Ovary (tissue), 3 donors: ENCODE results near the gene CACNA1C.

Experiments used
- EP300 ChIP-seq: sonication (generic); formaldehyde crosslinking; IDR thresholded peaks from one replicate; pipeline ENCODE4 v1.6.1; 2017; ENCODE audit warnings: antibody characterized with exemption
- POLR2A ChIP-seq: fragments of 450-650 bp; IDR thresholded peaks from one replicate; pipeline ENCODE4 v1.6.1; 2017; ENCODE audit warnings: antibody characterized with exemption, mild to moderate bottlenecking, moderate library complexity
- TF ChIP-seq, protein P1 (sequence below), 3 donors: fragments of 450-650 bp in 2 of 3; fragments of 200-600 bp in 1 of 3; IDR thresholded peaks; one replicate each; pipeline versions ENCODE4 v1.5.1 to v1.8.0; 2016 to 2022; ENCODE audit warnings: antibody characterized with exemption in 3 of 3, mild to moderate bottlenecking in 1 of 3
- donor health status: DM: no; HTN: no; CAD: no.

DNA sequence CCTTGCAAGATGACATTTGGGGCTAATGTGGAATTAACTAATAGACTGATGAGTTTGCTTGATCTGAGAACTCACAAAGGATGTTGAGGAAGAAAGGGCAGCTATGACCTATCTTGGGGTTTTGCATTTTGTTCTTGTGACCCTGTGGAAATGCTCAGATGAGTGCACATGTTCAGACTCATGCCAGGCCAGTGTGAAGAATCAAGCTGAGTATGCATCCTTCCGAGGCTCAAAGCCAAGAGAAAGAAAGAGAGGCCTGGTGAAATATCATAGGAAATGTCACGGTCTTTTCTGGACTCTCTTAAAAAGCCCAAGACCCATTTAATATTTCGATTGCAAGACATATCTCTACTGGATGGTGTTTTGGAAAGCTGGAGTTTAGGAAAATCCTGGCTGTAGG, 96.3 kb downstream of the CACNA1C start:
- TF ChIP-seq, protein P1, sequence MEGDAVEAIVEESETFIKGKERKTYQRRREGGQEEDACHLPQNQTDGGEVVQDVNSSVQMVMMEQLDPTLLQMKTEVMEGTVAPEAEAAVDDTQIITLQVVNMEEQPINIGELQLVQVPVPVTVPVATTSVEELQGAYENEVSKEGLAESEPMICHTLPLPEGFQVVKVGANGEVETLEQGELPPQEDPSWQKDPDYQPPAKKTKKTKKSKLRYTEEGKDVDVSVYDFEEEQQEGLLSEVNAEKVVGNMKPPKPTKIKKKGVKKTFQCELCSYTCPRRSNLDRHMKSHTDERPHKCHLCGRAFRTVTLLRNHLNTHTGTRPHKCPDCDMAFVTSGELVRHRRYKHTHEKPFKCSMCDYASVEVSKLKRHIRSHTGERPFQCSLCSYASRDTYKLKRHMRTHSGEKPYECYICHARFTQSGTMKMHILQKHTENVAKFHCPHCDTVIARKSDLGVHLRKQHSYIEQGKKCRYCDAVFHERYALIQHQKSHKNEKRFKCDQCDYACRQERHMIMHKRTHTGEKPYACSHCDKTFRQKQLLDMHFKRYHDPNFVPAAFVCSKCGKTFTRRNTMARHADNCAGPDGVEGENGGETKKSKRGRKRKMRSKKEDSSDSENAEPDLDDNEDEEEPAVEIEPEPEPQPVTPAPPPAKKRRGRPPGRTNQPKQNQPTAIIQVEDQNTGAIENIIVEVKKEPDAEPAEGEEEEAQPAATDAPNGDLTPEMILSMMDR (IDR thresholded peaks at IDR 0.05) = no peak
- TF ChIP-seq POLR2A (no peak), EP300 (no peak)
